Vagina (tissue), 2 donors: ENCODE measurements around the gene DMD.

Source experiments
- CTCF ChIP-seq, 3 experiments: fragments of 450-650 bp in 2 of 3; fragments of 200-600 bp in 1 of 3; sonication (generic) in 1 of 3; IDR thresholded peaks; one replicate each; pipeline ENCODE4 v1.5.1; 2017 to 2019; ENCODE audit warnings: antibody characterized with exemption in 3 of 3, mild to moderate bottlenecking in 2 of 3, moderate library complexity in 2 of 3
- POLR2A ChIP-seq, 2 donors: fragments of 450-650 bp; IDR thresholded peaks; one replicate each; pipeline ENCODE4 v1.6.1; 2017; ENCODE audit warnings: antibody characterized with exemption in 2 of 2, mild to moderate bottlenecking in 2 of 2, moderate library complexity in 2 of 2
- POLR2AphosphoS5 ChIP-seq, 2 donors: sonication (generic); formaldehyde crosslinking; IDR thresholded peaks; one replicate each; pipeline ENCODE4 v1.9.0; 2017; ENCODE audit warnings: antibody characterized with exemption in 2 of 2, mild to moderate bottlenecking in 2 of 2, low read depth in 1 of 2; ENCODE audit not compliant: insufficient read depth in 1 of 2

DNA sequence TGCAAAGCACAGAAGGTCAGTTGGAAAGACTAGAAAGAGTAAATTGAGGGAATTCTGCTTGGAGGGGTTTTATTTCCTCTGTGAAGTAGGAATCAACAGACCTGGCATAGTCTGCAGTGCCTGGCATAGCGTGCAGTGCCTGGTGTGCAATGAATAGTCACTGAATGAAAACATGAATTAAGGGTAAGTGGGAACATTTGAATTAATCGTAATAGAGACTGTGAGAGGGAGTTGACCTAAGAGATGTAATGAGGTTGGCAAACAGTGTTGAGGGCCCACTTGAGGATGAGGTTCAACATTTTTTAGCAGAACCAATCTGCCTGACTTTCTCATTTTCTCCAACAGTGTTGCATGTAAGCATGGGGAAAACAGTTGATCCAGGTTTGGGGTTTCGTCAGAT lies 1762.3 kb downstream of the DMD start:
- TF ChIP-seq CTCF (IDR thresholded peaks at IDR 0.05) (no peak), POLR2A (IDR thresholded peaks at IDR 0.05) (no peak), POLR2AphosphoS5 (IDR thresholded peaks at IDR 0.05; ENCODE audit: insufficient read depth in 1 of 2, low read depth in 1 of 2) (no peak)
